Occipital lobe (tissue), 2 donors: Measurements from ENCODE around the gene PDLIM4. TPM values are rescaled to one million over a fixed set of nuclear protein-coding genes. Genes with fewer than 3 reads are reported as not detected.

Experiments used
- DNase-seq: peaks from one replicate; lab custom pipeline; 2025; lab: John Stamatoyannopoulos, UW
- total RNA-seq: library from RNA; depleted of rRNA; stranded (reverse); fragments of >200 nt; gene quantifications from one replicate; pipeline ENCODE4 v1.2.3, GENCODE V29; 2014

PDLIM4 gene, protein sequence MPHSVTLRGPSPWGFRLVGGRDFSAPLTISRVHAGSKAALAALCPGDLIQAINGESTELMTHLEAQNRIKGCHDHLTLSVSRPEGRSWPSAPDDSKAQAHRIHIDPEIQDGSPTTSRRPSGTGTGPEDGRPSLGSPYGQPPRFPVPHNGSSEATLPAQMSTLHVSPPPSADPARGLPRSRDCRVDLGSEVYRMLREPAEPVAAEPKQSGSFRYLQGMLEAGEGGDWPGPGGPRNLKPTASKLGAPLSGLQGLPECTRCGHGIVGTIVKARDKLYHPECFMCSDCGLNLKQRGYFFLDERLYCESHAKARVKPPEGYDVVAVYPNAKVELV
- 3.1 TPM for total RNA-seq

DNA sequence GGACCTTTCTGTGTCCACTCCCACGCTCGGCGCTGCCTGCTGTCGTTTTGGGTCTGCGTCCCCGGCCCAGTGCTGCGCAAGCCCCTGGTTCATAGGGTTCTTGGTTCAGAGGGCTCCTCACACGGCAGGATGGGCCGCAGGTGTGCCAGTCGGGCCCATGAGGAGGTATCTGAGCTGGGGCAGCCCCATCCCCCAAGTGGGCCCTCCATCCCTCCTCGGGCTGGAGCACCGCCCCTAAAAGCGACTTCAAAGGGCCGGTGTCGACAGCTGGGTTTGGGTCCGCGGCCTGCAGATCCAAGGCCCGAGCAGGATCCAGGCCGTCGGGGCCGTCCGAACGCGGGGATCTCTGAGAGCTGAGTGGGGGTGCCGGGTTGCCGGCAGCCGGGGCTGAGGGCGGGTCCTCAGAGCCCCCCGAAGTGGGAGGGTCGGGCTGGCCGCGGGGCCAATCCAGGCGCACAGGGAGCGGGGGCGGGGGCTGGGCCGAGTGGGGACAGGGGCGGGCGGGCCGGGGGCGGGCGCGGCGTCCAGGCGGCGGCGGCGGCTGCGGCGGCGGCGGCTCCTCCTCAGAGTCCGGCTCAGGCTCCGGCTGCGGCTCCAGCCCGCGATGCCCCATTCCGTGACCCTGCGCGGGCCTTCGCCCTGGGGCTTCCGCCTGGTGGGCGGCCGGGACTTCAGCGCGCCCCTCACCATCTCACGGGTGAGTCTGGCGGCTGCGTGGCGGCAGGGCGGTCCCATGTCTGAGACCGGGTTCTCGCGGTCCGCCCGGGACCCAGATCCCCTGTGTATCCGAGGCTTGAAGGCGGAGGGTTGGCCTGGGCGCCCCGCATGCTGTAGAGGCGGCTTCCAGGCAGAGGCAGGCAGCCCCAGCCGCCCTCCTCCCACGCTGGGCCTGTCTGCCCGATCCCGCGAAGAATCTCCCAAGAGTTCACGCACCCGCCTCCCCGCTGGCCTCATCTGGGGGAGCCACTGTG, at the start of gene PDLIM4:
Gene PDLIM4 (plus strand): TSS at position 566 of the 971 bp plus-strand sequence. CDS start 39 bp downstream, at position 605.
- no peak for DNase-seq

DNA sequence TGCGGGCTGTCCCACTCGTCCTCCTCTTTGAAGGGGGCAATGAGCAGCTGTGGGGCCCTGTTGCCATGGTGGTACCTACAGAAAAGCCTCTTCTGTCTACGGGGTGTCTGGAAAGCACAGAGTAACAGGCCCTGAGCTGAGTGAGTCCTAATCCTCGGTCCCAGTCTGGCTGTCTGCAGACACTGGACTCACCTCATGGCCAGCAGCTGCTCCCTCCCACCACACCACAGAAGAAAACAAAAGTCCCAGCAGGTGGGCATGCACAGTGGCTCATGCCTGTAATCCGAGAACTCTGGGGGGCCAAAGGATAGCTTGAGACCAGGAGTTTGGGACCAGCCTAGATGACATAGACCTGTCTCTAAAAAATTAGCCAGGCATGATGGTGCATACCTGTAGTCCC, 49.7 kb upstream of the PDLIM4 start:
- no peak for DNase-seq

DNA sequence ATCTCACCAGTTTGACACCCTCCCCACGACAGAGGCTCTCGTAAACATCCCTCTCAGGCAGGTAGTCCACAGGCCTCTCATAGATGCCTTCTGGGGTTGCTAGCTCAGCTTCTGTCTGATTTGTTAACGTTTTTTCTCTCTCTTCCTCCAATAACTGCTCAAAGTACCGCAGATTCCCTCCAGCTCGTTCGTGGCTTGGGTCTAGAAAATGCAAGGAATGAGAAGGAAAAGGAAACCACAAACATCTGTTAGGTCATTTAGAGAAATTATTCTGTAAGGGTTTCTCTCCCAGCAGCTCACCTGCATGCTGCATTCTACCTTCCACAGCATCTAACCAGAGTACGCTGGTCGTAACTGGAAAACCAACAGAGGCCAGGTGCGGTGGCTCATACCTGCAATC, 48.4 kb upstream of the PDLIM4 start:
- DNase-seq, result no peak

DNA sequence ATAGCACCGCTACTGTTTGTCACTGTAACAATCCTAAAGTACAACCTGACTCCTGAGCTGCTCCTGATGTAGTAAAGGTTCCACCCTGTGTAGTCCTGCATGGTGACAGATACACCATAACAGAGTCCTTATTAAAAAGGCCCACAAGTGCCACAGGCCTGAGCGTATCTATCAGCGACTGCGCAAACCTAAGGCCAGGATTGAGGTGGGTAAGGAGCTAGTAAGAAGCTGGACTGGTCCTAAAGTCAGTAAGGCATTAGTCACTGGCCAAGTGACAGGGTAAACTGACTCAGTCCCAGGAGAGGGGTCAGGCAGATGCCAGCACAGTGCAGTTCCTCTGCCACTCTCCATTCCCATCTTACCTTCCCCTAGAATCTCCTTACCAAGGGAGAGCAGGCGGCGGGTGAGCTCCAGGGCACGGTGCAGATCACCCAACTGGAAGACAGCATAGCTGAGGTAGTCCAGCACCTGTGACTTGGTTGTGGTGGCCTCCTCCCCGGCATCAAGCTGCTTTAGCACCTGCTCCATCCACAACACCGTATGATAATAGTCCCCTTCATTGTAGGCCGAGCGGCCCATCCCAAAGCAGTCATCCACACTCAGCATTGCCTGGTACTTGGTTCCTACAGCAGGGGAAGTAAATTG, 47.5 kb upstream of the PDLIM4 start:
- no peak for DNase-seq

DNA sequence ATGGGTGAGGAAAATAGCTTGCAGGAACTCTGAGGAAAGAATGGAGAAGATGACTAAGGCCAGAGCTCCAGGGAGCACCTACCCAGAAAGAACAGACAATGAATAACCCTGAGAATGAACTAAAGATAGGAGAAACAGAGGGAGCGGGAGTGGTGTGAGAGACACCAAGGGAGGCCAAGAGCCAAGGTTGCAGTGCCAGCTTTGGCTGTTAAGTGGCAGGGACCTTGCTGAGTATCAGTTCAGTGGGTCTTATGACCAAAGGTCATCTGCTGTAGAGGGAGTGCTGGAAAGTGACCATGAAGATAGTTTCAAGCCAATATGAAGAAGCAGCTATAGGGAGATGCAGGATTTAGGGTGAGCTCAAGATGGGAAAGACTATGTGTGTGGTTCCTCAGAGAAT, 46.6 kb upstream of the PDLIM4 start:
- DNase-seq, result no peak

DNA sequence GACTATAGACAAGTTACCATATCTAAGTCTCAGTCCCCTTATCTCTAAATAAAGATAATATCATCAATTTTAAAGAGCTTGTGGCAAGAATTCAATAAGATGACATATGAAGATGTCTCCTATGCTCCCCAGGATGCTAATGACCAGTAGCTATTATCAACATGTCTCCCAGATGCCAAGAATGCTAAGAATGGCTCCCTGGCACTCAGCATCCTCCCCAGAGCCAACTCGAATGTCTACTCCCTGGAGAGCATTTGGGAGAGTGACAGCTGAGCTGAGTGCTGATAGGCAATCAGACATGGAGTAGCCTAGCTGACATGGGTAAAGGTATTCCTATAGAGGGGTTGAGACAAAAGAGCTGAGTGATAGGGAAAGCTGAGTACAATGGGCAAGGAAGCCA, 45.7 kb upstream of the PDLIM4 start:
- DNase-seq, result no peak

DNA sequence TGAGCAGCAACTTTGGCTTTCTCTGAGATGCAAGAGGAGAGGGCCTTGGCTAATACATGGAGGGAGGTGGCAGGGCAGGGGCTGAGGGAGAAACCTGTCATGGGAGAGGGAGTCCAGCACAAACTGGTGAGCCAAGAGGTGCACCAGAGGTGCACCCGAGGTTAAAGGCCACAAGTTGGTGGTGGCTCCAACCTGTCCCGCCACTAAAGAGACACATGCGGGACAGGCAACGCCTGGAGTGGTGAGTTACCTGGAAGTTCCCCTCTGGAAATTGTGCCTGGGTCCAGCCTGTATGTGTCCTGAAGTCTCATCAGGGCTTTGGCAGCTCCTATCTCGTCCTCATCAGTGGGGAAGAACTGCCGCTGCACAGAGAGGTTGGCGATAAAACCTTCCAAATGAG, 43.8 kb upstream of the PDLIM4 start:
- DNase-seq, result no peak

DNA sequence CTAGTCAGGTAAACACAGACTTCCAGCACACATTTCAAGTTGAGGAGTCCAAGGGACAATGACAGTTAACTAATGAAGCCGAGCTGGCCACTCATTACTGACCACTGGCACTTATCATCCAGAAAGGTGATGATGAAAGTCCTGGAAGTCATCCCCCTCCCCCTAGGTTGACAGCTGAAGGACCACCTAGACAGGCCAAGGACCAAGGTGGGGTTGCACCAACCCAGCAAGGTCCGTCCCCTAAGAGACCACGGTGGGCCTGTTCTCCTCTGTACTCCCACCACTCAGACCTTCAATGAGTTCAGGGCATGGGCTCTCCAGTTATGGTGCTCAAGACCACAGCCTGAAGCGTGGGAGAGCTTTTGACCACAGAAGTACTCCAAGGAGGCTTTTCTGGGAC, 43.0 kb upstream of the PDLIM4 start:
- no peak for DNase-seq

DNA sequence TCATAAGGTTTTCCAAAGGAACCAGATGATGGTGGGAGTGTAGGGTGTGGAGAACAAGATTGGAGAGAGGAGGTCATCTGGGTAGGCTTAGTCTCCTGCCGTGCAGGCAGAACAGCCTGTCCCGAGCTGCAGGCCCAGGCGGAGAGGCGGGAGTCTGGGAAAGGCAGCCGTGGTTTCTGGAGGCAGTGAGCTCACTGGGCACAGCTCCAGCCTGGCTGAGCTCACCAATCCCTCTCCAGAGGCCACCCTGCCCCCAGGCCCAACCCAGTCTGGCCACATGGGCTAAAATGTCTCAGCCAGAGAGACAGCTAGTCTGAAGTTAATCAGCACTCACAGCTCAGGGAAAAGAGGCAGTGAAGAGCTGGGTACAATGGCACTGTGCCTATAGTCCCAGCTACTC, 42.2 kb upstream of the PDLIM4 start:
- DNase-seq, result peak; percentile 70

DNA sequence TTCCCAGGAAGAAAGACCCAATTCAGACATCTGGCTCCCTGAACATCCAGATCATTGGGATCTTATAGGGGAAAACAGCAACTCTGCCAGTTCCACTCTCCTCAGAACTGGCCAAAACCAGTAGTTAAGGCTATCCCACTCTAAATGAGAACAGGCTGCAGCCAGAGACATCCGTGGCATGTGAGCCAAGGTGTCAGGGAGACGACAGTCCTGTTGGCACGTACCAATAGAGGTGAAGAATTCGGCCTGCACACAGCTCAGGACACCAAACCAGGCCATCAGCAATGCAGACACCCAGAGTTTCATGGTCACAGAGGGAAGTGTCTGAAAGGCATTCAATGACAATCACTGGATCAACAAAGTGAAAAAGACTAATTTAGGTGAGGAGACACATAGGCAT, 39.2 kb upstream of the PDLIM4 start:
- no peak for DNase-seq

DNA sequence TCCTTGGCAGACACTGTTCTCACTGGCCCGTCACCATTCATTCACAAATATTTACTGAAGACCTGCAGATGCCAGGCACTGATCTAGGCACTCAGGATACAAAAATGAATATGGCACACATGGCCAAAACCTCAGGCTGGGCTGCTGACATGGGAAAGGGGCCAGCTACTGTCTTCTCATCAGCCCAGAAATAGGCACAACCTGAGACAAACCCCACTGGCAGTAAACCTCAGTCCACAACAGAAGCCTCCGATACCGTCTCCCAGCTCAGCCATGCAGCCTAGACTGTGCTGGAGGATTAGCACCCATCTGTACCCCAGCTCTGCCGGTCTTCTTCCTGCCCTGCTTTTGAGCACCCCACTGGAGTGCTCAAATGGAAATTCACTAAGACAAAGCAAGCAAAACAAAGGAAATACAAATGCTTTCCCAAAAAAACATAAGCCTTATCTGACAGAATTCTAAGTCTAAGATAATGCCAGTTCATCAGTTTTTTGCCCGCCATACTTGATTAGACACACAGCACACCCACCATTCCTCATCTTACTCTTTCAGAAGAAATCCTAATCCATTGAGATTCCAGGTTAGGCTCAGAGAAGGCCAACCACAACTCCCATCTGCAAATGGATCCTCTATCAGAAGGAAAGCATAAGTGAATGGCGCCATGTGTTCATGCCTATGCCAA, 38.1 kb upstream of the PDLIM4 start:
- DNase-seq, result no peak

DNA sequence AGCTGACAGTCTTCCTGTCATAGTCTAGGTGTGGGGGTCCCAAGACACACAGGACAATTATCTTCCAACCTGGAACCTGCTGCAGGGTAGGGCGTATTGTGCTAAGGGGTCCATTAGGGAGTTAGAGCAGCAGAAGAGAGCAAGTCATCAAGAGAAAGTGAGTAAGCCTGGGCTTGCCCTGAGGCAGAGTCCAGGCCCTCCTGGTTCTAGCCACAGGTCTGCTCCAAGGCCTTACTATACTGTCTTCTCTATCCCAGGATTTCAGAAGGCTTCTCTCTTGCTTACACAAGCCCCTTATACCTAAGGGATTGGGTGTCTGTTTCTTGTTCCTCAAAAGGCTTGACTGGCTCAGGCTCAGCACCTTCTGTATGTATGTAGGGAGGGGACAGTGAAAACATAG, 37.5 kb upstream of the PDLIM4 start:
- DNase-seq, result no peak

DNA sequence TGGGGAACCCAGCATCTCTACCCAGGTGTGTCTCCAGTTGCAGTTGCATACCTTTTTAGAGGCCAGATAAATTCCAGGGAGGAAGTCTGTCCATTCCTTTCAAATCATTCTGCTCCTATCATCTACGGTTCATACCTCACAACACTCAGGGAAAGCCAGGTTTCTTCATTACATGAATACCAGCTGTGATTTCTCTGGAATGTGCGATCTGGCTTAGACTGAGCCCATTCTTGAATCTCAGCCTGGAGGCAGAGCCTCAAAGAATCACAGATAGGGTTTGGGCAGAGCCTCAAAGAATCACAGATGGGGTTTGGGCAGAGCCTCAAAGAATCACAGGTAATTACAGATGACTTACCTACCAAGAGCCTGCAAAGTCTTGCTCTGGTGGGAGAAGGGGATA, 37.0 kb upstream of the PDLIM4 start:
- DNase-seq, result no peak

DNA sequence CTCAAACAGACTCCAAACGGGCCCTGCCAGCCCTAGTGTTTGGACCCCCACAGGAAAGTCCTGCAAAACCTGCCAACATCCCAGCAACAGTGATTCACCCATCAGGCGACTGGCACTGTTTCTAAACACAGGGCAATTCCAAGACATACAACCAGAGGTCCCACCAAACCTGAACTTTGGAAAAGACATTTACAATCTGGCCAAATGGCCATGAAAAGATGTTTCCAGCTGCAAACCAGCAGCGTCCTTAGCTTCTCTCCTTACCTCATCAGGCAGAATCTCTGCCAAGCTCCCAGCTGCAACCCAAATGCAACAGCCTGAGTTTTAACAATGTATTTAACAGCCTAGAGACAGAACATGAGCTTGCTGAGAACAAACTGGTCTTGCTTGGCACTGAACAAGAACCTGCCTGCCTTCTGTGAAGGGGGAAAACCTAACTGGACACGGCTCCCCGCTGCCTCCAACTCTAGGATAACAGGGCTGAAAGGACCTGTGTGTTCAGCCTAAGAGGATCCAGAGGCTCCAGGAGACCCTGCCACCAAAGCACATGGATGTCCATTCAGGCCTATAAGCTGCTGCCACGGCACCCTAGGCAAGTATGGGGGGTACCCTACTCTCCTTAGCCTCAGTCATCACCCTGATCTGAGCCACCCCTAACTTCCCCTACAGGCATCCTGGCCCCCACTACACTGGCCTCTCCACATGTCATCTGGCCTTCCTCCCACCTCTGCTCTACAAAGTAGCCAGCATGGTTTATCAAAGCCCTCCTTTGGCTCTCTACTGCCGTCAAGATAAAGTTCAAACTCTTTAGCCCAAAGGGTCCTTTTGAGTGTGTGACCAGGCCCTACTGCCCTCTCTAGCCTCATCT, 35.5 kb upstream of the PDLIM4 start:
- DNase-seq, result no peak

DNA sequence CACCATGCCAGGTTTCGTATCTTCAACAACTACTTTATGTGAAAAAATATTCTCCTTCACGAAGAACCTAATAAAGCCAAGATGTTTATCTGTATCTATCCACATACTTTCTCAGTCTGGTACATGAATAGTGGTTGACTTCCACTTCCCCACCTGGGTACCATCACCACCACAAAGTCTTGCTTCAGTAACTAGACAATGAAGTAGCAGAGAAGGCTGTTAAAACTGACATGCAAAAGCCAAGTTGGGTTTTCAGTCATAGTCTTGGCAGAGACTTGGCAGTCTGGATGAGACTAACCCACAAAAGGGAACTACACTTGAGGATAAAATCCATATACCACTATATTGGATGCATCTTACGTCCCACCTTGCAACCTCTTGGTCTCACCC, 34.9 kb upstream of the PDLIM4 start:
- DNase-seq, result no peak

DNA sequence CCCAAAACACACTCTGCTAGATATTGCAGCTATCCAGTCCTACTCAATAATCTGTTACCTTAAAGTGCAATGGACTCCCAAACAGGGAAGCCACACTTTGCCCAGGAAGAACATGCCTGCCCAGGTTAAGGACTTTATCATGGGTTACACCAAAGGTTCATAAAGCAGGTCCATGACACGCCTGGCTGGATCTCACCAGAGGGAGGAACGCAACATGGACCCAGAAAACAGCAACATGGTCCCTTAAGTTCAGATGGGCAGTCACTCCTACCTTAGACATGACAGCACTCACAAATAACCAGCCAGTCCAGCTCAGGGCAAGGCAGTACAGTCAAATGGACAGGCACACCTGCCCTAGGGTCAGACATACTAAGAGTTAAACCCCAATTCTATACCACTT, 33.6 kb upstream of the PDLIM4 start:
- no peak for DNase-seq

DNA sequence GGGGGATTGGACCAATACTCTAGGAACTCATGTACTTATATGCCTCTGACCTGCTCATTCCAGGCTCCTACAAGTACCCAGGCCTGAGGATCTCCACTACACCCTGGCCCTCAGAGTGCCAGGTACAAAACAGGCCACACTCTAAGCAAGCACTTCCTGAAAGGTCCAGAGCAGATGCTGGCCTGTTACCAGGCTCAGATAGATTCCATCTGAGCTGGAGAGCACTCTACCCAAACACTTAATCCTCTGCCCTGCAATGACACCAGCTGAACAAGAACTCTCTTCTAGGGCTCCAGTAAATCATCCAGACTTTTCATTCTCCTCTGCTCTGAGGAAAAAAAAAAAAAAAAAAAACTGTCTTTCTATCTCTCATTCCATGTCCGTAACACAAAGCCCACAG, 32.8 kb upstream of the PDLIM4 start:
- DNase-seq, result no peak

DNA sequence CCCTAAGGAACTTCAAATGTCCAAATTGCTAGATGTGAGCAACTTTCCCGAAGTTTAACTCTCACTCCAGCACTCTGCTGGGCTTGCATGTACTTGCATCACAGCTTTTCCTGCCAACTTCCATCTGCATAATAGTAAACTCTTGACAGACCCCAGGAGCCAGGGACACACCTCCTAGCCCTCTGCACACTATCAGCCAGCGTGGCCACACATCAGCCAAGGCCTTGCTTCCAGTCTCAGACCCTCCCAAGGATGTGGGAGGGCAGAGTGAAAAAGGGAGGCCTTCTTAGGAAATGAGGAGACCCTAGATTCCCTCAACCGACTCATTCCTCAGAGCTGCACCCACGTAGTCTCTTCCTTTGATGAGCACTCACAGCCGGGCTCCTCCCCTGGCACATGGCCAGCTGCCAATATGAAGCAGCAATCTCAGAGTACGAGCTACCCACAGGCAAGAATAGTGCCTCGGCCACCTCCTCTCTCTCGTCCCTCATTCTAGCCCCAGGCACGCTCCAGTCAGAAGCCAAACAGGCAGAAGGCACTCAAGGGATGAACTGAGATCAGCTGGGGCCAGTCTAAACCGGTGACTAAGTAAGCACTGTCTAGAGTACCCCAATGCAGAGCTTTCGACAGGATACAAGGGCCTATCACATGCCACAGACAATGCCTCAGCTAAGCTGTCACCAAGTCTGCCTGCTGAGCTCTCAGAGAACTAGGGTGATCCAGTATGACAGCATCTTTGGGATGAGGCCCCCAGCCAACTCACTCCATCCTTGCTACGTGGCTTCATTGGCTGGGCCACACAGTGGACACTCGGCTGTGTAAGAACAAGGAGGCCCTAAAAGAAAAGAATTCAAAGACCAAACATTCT, 32.1 kb upstream of the PDLIM4 start:
- DNase-seq, result peak; percentile 33

DNA sequence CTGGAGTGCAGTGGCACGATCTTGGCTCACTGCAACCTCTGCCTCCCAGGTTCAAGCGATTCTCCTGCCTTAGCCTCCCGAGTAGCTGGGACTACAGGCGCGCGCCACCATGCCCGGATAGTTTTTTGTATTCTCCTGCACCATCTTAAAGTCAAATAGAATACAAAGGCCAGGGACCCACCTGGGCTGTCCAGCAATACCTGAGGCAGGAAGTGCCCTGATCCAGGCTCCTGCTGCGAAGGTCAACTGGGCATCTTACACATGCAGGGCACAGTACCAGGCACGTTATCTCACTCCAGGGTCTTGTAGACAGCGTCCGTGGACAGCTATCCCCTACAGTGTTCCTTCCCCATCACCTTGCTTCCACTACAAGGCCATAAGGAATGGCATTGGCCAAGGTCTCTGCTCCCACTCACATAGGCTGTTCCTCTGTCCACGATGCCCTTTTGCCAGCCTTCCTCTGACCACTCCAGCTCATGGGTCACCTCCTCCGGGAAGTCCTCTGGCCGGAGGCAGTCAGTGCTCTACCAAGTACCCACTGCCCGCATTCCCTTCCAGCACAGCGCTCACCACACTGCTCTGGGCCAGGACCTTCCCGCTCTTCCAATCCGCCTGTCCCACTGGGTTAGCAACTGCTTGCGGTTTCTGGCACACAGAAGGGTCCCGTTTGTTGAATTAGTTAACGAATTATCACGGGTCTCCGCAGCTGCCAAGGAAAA, 30.8 kb upstream of the PDLIM4 start:
- no peak for DNase-seq
